DMS53 treated with DMSO at 0.1 percent for 48 hours (cell line): ENCODE results near the gene SPHK1.
"Not testable (repeated sequence)": the region's sequence is repeated elsewhere in the genome, so short reads cannot be mapped to it uniquely, and the experiment has no call there.

ENCODE experiments used
- DNase-seq: peaks from one replicate; lab custom pipeline; 2025; ENCODE audit not compliant: unreplicated experiment; lab: John Stamatoyannopoulos, UW

The SPHK1 gene, protein sequence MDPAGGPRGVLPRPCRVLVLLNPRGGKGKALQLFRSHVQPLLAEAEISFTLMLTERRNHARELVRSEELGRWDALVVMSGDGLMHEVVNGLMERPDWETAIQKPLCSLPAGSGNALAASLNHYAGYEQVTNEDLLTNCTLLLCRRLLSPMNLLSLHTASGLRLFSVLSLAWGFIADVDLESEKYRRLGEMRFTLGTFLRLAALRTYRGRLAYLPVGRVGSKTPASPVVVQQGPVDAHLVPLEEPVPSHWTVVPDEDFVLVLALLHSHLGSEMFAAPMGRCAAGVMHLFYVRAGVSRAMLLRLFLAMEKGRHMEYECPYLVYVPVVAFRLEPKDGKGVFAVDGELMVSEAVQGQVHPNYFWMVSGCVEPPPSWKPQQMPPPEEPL

GRCh38 chr17:76384222-76384986, at the start of gene SPHK1:
SPHK1 (plus strand) TSS chr17:76384609; CDS start chr17:76385645, 1,036 bp downstream.
- DNase-seq, result peak; percentile 54

GRCh38 chr17:76335716-76336381, 48.6 kb upstream of the SPHK1 start:
- DNase-seq, result no peak

DNA sequence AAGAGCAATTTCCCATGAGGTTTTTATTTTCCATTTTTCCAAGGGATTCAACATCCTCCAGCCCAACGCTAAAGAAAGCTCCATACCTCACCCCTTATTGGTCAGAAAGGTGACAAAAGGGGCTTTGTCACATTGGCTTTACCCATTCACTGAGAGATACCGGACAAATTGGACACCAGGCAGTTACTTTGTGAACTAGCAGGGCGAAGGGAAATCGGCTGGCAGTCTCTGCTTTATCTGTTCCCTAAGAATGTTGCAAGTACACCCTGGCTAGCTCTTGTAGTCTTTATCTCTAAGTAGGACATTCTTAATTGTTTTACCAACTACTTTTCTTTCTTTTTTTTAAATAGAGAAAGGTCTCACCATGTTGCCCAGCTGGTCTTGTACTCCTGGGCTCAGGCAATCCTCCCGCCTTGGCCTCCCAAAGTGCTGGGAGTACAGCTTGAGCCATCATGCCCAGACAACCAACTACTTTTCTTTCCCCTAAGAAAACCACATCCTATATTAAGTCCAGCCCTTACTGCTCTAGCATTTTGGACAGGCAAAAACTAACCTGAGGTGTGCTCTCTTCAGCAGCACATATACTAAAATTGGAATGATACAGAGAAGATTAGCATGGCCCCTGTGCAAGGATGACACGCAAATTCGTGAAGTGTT, 47.5 kb upstream of the SPHK1 start:
- DNase-seq, result no peak

GRCh38 chr17:76337413-76337777, 47.0 kb upstream of the SPHK1 start:
- no peak for DNase-seq

GRCh38 chr17:76341301-76341700, 43.1 kb upstream of the SPHK1 start:
- DNase-seq, result no peak

DNA sequence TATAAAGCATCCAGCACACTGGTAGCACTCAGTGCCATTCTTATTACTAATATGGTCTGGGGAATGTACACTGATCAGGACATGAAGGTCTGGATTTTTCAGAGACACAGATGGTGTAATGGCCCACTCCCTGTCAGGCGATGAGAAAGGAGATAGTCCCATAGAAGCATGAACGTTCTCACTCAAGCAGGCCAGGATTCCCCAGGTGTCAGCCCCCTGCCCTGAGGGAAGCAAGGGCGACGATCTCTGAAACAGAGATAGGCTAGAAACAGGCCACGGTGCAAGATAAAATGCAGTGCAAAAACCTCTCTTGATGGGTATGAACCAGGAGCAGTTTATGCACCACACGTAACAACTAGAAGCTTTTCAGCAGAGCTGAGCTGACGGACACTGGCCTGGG, 41.3 kb upstream of the SPHK1 start:
- no peak for DNase-seq

DNA sequence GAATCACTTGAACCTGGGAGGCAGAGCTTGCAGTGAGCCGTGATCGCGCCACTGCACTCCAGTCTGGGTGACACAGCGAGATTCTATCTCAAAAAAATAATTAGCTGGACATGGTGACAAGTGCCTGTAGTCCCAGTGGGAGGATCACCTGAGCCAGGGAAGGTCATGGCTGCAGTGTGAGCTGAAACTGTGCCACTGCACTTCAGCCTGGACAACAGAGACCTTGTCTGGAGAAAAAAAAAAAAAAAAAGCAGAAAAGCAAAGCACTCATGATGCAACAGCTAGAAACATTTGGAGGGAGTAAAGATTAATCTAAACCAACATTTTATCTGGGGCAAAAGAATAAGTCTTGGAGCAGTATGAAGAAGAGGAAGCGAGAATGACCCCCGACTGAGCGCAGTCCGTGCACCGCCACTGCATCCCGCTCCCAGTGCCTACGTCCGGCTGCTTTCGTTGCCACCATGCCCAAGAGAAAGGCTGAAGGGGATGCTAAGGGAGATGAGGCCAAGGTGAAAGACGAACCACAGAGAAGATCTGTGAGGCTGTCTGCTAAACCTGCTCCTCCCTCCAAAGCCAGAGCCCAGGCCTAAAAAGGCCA, 38.9 kb upstream of the SPHK1 start:
- DNase-seq, result no peak

- DNase-seq, result not testable (repeated sequence)
Observed at GRCh38 chr17:76346936-76347335, 37.5 kb upstream of the SPHK1 start.

DNA sequence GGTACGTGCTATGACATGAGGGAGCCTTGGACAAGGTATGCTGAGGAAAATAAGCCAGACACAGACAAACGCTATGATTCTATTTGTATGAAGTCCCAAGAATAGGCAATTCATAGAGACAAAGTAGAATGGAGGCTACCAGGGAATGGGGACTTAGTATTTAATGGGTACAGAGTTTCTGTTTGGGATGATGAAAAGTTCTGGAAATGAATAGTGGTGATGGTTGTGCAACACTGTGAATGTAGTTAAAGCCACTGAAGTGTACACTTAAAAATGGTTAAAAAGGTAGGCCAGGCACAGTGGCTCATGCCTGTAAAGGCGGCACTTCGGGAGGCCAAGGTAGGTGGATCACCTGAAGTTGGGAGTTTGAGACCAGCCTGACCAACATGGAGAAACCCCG, 33.9 kb upstream of the SPHK1 start:
- no peak for DNase-seq

DNA sequence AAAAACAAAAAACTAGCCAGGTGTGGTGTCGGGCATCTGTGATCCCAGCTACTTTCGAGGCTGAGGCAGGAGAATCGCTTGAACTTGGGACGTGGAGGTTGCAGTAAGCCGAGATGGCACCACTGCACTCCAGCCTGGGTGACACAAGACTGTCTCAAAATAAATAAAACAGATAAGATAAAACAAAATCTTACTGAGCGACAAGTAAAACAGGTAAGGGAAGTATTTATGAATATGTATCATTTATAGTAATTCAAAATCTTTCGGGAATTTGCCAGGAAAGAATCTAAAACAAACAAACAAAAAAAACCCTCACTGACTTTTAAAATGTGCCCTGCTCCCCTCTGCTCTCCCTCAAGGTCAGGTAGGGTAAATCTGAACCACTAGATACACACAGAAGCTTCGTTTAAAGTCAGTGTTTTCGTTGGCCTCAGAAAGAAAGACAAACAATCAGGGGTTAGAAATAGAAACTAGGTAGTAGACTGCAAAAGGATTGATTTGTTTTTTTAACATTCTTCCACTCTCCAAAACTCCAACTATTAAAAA, 32.8 kb upstream of the SPHK1 start:
- DNase-seq, result no peak

- no peak for DNase-seq
Observed at GRCh38 chr17:76353004-76353598, 31.3 kb upstream of the SPHK1 start.

DNA sequence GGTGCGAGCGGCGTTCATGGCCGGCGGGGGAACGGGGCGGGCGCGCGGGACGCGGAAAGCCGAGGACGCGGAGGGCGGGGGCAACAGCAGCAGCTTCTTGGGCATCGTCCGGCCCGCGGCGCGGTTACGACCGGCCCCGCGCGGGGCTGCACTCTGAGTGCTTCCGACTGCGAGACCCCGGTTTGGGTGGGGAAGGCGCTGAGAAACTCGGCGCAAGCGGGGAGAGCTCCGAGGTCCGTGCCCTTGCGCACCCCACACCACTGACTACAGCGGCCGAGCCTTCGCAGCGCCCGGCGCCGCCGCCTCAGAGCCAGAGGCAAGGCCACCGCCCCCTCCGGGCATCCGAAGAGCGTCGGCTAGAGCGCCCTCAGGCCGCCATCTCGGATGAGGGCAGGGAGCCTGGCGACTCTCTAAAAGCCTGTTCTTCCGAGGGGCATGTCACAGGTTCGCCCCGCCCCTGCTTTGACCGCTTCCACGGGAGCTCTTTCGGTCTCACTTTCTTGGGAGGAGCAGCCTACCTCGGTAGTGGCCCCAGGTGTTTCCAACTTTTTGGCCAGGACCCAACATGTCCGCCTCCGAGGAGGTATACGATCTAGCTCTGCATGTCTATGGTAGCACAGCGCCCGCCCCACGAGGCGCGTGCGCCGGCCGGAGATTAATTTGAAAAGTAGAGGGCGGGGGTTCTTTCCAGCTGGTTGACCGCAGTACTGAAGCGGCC, 30.7 kb upstream of the SPHK1 start, which contains the start of gene PRPSAP1:
PRPSAP1 (minus strand) TSS at position 318 of the 718 bp plus-strand sequence; CDS start at position 105, 213 bp downstream.
- DNase-seq, result peak; percentile 97

DNA sequence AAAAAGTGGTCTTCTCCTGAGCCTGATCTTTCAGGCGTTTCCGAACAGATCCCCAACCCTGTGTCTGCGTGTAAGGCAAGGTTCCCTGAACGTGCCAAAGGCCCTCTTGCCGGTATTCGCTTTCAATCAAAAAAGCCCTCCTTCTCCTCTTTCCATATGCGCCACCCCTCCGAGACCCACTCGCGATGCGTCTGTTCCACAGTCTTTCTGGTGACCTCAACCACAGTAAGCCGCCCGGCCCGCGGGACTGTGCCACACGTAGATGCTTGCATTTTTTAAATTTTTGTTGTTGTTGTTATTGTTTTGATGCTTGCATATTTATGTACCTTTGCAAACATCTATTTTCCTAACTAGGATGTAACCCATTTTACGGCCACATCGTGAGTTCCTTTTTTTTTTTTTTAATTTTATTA, 30.1 kb upstream of the SPHK1 start:
- no peak for DNase-seq

DNA sequence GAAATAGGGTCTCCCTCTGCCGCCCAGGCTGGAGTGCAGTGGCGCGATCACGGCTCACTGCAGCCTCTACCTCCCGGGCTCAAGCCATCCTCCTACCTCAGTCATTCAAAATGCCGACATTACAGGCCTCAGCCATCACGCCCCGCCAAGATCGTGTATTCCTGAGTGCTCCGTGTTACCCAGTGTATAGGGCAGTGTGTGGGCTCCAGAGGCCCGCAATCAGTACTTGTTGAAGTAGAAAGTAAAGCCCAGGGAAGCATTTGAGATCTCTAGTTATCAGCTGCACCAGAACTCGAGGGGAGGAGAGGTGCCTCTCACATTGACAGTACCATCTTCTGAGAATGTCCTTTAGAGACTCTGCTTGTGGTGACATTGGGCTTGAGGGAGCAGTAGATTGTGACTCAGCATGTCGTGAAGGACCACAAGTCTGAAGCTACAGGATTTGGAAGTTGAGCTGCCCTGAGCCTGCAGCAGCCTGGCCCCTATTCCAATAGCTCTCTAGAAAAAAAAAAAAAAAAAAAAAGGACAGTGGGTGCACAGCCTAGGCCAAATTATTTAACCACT, 29.6 kb upstream of the SPHK1 start:
- DNase-seq, result no peak

DNA sequence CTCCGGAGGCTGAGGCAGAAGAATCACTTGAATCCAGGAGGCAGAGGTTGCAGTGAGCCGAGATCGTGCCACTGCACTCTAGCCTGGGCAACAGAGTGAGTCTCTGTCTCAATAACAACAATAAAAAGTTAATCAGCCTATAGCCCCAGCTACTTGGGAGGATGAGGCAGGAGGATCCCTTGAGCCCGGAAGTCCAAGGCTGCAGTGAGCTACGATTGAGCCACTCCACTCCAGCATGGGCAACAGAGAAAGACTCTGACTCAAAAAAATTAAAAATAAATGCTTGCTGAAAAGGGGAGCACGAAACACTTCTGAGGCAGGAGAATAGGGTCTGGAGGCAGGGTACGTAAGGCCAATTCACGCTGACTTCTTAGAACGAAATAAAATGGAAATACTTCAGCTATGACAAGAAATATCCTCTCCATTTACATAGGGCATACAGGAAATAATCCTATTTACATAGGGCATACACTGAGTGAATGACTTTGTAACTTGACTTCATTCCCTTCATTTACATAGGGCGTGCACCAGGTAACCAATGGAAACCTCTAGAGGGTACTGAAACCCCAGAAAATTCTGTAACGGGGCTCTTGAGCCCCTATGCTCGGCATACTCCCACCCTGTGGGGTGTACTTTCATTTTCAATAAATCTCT, 27.5 kb upstream of the SPHK1 start:
- peak; percentile 30 for DNase-seq

- DNase-seq, result no peak
Observed at GRCh38 chr17:76357597-76358158, 26.7 kb upstream of the SPHK1 start.

- DNase-seq, result no peak
Observed at GRCh38 chr17:76359375-76359774, 25.0 kb upstream of the SPHK1 start.

DNA sequence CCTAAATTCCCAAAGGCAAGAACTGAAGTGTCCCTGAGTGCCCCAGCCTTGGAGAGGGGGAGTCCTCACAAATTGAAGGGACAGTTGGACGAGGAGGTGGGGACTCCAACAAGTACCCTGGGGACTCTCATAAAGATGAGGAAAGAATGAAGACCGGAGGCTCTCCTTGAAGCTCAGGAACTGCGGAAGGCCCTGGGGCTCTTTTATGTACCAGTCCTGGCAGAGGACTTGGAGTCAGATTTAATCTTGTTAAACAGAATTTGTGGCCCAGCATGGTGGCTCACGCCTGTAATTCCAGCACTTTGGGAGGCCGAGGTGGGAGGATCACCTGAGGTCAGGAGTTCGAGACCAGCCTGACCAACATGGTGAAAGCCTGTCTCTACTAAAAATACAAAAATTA, 24.6 kb upstream of the SPHK1 start:
- DNase-seq, result not testable (repeated sequence)
